Lower leg skin (tissue), 3 donors: Measurements from ENCODE around the gene UROD.

Source experiments
- POLR2A ChIP-seq, 2 donors: fragments of 450-650 bp; IDR thresholded peaks; one replicate each; pipeline ENCODE4 v1.6.1; 2016 to 2017; ENCODE audit warnings: antibody characterized with exemption in 2 of 2, mild to moderate bottlenecking in 1 of 2, moderate library complexity in 1 of 2
- TF ChIP-seq, protein P1 (sequence below), 3 donors: fragments of 450-650 bp; IDR thresholded peaks; one replicate each; pipeline ENCODE4 v1.5.1; 2016; ENCODE audit warnings: antibody characterized with exemption in 3 of 3, mild to moderate bottlenecking in 3 of 3, moderate library complexity in 2 of 3

DNA sequence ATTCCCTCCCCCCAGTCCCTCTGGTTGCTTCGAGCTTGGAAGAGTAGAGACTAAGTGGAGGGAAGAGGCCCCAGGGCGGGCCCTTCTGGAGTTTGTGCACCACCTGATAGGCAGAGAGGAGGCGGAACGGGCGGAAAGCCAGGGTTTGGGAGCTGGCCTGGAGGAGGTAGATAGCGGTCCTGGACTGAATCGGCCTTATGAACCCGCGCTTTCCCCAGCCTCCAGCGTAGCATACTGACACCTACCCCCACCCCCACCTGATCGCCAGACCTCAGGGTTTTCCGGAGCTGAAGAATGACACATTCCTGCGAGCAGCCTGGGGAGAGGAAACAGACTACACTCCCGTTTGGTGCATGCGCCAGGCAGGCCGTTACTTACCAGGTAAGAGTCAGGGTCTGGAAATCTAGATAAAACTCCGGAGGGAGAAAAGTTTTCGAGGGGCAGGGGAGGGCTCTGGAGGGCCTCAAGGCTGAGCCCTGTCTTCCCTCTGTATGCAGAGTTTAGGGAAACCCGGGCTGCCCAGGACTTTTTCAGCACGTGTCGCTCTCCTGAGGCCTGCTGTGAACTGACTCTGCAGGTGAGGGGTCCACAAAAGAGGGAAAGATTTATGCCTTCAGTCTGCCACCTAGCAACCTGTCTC is 705 bp downstream of the UROD start:
- TF ChIP-seq, protein P1, sequence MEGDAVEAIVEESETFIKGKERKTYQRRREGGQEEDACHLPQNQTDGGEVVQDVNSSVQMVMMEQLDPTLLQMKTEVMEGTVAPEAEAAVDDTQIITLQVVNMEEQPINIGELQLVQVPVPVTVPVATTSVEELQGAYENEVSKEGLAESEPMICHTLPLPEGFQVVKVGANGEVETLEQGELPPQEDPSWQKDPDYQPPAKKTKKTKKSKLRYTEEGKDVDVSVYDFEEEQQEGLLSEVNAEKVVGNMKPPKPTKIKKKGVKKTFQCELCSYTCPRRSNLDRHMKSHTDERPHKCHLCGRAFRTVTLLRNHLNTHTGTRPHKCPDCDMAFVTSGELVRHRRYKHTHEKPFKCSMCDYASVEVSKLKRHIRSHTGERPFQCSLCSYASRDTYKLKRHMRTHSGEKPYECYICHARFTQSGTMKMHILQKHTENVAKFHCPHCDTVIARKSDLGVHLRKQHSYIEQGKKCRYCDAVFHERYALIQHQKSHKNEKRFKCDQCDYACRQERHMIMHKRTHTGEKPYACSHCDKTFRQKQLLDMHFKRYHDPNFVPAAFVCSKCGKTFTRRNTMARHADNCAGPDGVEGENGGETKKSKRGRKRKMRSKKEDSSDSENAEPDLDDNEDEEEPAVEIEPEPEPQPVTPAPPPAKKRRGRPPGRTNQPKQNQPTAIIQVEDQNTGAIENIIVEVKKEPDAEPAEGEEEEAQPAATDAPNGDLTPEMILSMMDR (IDR thresholded peaks at IDR 0.05) = no peak
- no peak for TF ChIP-seq POLR2A (IDR thresholded peaks at IDR 0.05)
